GM12865 (cell line): ENCODE results near the gene GLT6D1.
"Not testable (repeated sequence)": the region's sequence is repeated elsewhere in the genome, so short reads cannot be mapped to it uniquely, and the experiment has no call there.

ENCODE experiments used
- DNase-seq: peaks from one replicate; pipeline ENCODE4 v3.0.0; 2010; ENCODE audit warnings: low read depth
- H3K4me3 ChIP-seq: 2 replicates; pipeline ENCODE4 v1.5.1; 2011; ENCODE audit warnings: mild to moderate bottlenecking, low read depth, low read length, control low read depth
- CTCF ChIP-seq: IDR thresholded peaks from 2 replicates; pipeline ENCODE4 v1.5.1; 2011; ENCODE audit warnings: low read length, control low read depth, low read depth, inconsistent platforms; ENCODE audit not compliant: insufficient read depth; ENCODE audit errors: missing control alignments

GLT6D1 gene

GRCh38 chr9:135671591-135672041, 32.3 kb upstream of the GLT6D1 start:
- TF ChIP-seq CTCF: no peak
- no peak for DNase-seq
- H3K4me3 ChIP-seq: no peak overlapping the region

- H3K4me3 ChIP-seq: no peak overlapping the region
- TF ChIP-seq CTCF: no peak
- DNase-seq: no peak
Measured at GRCh38 chr9:135670721-135671590, 31.6 kb upstream of the GLT6D1 start.

- no peak for DNase-seq
- H3K4me3 ChIP-seq: no peak overlapping the region
- no peak for TF ChIP-seq CTCF
Measured at GRCh38 chr9:135669616-135670285, 30.4 kb upstream of the GLT6D1 start.

GRCh38 chr9:135669018-135669417, 29.7 kb upstream of the GLT6D1 start:
- DNase-seq, H3K4me3 ChIP-seq: not testable (repeated sequence)

GRCh38 chr9:135667463-135668001, 28.2 kb upstream of the GLT6D1 start:
- DNase-seq: no peak
- no peak overlapping the region for H3K4me3 ChIP-seq
- TF ChIP-seq CTCF: no peak

GRCh38 chr9:135666534-135667462, 27.5 kb upstream of the GLT6D1 start:
- no peak for TF ChIP-seq CTCF
- DNase-seq: no peak
- H3K4me3 ChIP-seq: no peak overlapping the region

GRCh38 chr9:135665795-135666189, 26.5 kb upstream of the GLT6D1 start:
- no peak for DNase-seq
- no peak for TF ChIP-seq CTCF
- no peak overlapping the region for H3K4me3 ChIP-seq
